Myocyte (in vitro differentiated cells): Measurements from ENCODE around the gene RALGPS2. TPM values are rescaled to one million over a fixed set of nuclear protein-coding genes. Genes with fewer than 3 reads are reported as not detected.
A peak's percentile ranks its signal among the peaks of the same experiment; 100 is the strongest.
"Not testable (repeated sequence)": the region's sequence is repeated elsewhere in the genome, so short reads cannot be mapped to it uniquely, and the experiment has no call there.

Experiments used
- DNase-seq: peaks from one replicate; pipeline ENCODE4 v3.0.0-alpha.2; 2012; ENCODE audit warnings: low read depth
- total RNA-seq: library from RNA; depleted of rRNA; stranded (reverse); fragments of >200 nt; gene quantifications from 2 replicates; pipeline ENCODE4 v1.2.3, GENCODE V29; 2014

RALGPS2 gene
- total RNA-seq, 1 donor from 2014 or later = 44.0 TPM

DNA sequence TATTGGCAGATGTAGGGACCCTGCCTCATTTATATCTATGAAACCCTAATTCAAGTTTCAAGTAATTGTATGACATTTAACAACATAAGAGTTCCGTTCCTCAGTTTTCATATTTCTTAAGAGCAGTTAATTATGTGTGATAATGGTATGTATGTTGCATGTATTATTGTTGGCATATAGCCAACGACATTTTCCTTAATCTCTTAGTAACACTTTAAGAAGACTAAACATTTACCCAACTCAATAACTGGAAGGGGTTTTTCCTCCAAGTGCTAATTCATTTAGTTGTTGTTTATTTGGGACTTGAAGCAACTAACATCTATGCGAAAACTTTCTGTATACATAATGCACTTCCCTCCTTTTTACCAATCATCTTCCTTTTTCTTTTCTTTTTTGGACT is 1.5 kb upstream of the RALGPS2 start:
- DNase-seq = no peak

DNA sequence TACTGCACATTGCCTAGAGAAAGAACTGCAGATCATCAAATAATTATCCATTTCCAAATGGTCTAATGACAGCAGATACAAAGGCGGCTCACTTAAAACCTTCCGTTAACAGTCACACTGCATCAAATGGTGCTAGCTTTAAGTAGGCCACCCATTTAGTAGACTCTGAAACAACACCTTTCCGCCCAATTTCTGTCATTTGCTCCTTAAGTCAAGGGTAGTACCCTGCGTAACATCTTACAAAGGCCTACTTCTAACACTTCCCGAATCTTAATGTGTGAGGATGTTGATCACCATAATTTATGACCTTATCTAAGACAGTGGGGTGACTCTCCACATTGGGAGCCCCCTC is 692 bp upstream of the RALGPS2 start:
- DNase-seq = no peak

DNA sequence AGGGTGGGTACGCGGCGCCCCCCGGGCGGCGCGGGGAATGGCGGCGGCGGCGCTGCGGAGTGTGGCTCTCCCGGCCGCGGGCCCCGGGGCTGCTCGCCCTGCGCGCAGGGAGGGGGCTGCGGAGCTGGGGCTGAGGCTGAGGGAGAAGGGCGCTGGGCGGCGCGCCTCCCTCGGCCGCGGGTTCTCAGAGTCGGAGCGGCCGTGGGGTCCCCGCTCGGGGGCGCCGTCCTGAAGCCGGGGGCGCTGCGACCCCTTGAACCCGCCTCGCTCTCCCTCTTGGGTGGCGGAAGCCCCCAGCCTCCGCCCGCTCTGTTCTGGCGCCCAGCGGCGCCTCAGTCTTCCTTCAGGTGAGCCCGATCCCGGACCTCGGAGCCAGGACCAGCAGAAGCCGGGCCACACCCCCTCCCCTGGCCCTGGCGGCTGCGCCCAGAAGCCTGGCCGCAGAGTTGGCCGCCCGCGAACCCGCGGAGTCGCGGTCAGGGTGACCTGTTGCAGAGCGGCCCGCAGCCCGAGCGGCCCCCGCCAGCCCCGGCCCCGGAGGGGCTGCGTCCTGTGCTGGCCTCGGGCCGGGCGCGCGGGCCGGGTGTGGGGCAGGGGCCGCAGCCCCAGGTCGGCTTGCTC is 532 bp downstream of the RALGPS2 start:
- DNase-seq = peak; percentile 67

DNA sequence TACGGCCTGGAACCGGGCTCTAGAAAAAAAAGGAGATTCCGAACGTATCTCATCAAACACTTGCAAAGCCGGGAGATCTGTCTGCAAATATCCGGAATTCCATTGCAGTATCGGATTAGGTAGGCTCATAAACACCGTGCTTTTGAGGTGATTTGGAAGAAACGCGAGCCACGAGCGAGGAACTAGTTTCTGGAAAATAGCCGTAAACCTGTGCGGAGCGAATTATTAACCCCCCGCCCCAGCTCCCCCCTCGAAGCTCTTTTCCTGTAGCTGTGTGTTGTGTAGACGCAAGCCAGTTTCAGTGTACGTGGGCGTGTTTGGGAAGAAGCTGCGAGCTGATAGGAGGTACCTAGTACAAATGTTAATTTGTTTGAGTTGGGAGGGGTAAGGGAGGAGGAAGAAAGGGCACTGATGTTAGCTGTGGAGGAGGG is 1.1 kb downstream of the RALGPS2 start:
- peak; percentile 85 for DNase-seq

DNA sequence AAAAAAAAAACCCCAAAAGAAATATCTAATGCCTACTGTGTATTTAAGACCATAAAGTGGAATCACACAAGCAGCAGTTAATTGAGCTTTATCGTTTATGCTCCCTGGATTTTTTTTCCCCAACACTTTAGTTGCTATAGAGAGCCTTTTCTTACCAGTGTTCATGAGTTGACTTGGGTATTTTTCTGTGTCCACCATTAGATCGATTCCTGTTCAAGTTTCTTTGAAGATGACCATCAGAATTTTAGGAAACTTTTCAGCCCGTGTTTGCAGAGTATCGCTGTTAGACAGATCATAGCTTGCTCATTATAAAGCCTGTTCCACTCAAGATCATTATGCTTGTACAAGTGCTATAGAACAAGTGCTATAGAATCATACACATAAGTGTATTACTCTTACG is 1.5 kb downstream of the RALGPS2 start:
- no peak for DNase-seq

DNA sequence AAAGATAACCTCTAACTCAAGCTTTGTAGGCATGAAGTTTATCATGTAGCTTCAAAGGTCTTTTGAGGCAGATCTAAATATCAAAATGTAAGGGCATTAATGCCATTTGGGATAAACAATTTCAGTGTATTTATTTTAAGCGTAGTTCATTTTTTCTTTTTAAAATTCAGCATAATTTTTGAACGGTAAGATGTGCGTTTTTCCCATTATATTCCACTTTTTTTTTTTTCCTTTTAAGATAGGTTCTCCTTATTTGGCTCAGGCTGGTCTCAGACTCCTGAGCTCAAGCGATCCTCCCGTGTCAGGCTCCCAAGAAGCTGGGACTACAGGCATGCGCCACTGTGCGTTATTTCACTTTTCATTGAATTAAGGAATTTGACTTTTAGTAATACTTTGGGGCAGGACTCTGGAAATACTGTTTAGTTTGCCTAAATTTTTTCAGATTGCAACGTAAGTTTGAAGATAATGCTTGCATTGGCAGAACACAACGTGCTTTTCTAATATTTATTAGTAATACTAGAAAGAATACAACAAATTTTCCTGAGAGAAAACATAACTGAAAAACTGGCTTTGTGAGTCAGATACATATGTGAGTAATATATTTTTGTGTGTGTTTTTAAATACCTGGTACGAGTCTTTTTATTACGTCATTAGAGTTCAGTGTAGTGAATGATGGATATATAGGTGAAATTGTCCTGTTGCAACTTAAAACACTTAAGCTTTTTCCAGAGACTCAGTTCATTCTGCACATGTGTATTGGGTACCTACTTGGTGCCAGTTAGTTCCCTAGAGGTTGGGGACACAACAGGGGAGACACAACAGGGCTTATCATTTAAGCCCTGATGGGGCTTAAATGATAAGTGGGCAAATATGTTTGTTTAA is 2.2 kb downstream of the RALGPS2 start:
- DNase-seq = peak; percentile 29

DNA sequence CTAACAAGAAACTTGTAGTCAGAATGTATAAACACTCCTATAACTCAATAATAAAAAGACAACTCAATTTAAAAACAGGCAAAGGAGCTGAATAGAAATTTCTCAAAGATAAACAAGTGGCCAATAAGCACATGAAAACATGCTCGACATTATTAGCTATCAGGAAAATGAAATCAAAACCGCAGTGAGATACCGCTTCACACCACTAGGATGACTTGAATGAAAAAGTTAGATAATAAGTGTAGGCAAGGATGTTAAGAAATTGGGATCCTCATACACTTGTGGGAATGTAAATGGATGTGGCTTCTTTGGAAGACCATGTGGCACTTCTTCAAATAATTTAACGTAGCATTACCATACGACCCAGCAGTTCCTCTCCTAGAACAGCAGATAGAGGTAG is 8.9 kb downstream of the RALGPS2 start:
- DNase-seq = no peak

DNA sequence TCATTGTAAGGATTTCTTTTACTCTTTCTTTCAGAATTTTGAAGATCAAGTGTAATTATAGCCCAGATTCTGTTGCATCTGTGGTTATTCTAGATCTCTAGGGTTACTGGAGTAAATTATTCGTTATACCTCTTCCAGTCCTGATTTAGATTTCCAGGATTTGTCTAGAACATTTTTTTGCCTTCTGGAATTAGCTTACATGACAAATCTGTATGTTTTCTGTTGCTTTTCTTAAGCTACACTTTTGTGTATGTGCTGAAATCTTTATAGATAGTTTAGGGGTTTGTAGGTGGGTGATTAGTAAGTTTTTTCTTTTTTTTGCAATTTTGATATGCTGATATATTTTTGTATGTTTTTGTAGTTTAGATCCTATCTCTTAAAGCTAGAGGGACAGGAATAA is 13.7 kb downstream of the RALGPS2 start:
- DNase-seq = no peak

DNA sequence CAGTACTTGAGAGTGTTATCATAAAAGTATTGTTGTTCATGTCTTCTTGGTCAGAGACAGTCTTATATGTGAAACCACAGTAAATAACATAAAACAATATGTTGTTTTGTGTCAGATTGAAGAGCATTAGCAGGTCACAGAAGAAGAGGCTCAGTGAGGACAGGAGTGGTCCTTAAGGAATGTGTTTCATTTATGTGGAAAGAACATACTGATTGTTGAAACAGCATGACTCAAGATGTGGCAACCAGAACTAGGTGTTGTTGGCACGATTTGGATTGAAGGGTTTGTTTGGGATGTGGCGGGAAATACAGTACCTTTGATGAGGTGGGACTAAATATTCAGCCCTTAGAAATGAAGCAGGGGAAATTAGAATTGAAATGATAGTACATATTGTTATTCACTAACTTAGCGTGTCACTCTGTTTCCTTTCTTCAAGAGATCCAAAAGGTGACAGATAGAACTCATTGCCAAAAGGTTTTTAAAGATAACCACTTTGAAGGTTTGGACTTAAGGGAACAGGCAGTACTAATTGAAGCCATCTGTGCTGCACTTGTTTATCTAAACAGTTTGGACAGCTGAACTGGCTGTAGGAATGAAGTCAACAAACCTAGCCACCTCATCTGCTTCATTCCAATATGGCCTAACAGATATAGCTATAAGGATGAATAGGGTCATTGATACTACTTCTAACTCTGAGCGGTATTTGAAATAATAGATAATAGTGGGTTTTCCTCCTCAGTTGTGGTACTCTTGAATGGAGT is 14.4 kb downstream of the RALGPS2 start:
- DNase-seq = peak; percentile 36

DNA sequence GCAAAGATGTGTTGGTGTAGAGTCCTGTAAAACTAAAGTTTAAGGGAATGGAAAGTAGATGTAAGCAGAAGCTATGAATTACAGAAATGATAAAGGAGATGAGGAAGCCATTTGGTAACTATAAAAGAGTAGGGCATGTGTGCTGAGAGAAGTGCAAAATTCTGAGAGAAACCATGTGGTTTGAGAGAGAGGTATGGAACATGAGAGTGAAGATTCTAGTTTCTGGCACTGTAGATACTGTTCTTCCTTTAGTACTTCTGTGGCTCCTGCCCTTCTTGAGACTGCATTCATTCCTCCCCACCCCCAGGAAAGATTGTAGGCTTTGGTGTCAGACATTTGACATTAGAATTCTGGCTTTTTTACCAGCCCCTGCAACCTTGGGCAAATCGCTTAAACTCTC is 15.4 kb downstream of the RALGPS2 start:
- no peak for DNase-seq

DNA sequence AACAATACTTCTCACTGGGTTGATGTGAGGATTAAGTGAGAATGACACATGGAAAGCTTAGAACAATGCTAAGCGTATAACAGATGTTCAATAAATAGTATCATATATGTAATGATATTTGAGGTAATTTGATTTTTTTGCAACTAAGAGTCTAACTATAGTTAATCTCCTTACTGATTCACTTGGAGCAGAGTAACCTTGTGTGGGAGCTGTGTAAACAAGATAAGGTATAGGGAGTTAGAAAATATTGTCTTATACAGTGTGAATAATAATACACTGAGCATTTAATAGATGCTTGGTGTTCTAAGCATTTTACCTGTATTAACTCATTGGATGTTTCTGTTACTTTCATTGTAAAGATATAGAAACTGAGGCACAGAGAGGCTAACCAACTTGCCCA is 15.9 kb downstream of the RALGPS2 start:
- no peak for DNase-seq

DNA sequence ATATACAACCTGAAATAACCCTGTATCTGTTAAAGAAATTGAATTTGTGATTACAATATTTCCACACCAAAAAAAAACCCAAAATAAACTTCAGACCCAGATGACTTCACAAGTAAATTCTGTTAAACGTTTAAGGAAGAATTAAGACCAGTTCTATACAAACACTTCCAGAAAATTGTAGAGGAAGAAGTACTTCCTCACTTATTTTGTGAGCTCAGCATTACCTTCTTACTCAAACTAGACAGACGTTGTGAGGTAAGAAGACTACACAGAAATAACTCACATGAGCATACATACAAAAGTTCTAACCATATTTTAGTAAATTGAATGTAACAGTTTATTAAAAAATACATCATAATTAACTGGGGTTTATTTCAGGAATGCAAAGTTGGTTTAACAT is 18.8 kb downstream of the RALGPS2 start:
- DNase-seq = no peak

DNA sequence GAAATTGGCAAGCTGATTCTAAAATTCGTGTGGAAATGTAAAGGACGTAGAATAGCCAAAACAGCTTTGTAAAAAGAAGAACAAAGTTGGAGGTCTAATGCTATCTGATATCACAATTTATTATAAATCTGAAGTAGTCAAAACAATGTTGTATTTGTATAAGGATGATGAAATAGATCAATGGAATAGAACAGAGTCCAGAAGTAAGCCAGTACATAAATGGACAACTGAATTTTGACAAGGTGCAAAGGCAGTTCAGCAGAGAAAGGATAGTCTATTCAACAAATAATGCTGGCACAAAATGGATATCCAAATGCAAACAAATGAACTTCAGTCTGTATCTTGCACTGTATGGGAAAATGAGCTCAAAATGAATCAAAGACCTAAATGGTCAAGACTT is 20.2 kb downstream of the RALGPS2 start:
- no peak for DNase-seq

DNA sequence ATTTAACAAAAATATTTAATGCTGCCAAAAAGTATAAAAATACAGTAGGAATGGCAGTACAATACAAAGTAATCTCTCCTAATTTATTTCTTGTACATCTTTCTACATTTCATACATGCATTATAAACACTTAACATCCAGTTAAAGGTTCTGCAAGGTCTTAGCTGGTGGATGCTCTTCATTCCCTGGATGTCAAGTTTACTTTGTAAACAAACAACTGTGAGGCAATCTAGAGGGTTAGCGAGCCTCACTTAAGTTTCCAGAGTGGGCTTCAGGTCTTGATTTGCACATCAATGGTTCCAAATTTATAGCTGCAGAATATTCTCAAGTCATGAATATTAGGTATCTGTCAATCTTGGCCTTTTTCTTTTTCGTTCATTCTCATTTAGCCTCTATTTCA is 21.3 kb downstream of the RALGPS2 start:
- no peak for DNase-seq

DNA sequence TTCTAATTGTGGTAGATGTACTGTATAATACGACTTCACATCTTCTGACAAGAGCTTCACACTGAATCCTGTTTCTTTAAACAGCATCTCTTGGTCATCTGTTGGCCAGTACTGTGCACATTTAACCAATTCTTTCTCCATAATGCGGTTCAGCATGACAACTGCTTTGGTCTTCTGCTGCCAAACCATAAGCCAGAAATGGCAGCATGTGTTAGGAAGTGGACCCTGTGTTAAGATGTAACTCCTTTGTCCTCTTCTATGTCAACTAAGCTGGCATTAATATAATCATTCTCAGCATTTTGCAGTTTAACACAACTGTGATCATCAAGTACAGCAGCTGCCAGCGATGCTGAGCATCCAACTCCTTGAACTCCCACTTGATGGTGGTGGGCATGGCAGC is 22.3 kb downstream of the RALGPS2 start:
- DNase-seq = peak; percentile 57

DNA sequence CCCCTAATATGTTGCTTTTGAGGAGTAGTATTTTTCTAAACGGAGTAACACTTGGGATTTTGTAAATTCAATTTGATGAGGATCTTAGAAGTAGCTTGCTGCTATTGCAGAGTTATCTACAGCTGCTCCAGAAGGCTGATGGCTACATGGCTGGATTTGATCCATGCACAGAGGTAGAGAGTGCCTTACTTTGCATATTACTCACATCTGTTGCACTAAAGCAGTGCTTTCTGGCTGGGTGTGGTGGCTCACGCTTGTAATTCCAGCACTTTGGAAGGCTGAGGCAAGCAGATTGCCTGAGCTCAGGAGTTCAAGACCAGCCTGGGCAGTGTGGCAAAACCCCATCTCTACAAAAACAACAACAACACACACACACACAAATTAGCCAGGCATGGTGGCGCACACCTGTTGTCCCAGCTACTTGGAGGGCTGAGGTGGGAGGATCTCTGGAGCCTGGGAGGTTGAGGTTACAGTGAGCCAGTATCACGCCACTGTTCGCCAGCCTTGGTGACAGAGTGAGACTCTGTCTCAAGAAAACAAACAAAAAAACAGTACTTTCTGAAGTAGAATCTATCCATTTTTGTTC is 24.6 kb downstream of the RALGPS2 start:
- peak; percentile 22 for DNase-seq

DNA sequence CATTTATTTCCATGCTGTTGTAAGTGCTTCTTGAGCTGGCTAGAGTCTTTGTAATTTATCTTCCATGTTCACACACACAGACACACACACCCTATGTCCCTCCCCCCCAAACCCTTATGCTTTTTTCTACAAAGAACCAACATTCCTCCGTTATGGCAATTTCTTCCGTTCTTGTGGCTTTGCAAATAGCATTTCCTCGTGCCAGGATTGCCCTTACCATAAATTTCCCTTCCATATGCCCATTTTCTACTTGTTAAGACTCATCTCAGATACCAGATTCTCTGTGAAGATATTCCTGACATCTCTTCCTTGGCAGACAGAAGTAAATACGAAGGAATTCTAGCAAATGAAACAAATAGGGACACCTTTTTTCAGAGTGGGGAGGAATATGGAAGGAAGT is 26.0 kb downstream of the RALGPS2 start:
- DNase-seq = no peak

DNA sequence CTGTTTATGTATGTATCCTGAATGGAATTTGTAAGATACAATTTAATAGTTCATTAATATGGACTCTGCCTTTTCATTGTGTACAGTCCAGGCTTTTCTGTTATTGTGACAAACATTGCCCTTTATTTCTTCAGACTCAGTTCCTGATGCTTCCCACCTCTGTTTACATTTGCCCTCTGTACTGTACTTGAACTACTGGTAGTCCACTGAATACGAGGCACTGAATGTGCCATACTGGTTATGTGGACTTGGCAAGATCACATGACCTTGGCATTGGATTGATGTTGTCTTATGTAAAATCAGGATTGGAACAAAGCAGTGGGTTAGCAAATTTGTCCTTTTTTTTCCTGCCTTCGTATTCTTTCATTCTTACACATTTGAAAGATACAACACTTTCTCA is 27.8 kb downstream of the RALGPS2 start:
- DNase-seq = no peak

DNA sequence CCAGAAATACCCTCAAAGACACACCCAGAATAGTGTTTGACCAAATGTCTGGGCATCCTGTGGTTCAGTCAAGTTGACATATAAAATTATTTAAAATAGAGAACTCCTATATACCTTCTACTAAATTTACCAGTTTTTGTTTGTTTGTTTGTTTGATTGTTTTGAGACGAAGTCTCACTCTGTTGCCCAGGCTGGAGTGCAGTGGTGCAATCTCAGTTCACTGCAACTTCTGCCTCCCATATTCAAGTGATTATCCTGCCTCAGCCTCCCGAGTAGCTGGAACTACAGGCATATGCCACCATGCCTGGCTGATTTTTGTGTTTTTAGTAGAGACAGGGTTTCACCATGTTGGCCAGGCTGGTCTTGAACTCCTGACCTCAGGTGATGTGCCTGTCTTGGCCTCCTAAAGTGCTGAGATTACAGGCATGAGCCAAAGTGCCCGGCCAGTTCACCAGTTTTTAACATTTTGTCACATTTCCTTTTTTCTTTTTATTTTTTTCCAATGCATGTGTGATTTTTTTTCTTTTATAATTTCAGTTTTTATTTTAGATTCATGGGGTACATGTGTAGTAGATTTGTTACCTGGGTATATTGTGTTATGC is 29.7 kb downstream of the RALGPS2 start:
- not testable (repeated sequence) for DNase-seq

DNA sequence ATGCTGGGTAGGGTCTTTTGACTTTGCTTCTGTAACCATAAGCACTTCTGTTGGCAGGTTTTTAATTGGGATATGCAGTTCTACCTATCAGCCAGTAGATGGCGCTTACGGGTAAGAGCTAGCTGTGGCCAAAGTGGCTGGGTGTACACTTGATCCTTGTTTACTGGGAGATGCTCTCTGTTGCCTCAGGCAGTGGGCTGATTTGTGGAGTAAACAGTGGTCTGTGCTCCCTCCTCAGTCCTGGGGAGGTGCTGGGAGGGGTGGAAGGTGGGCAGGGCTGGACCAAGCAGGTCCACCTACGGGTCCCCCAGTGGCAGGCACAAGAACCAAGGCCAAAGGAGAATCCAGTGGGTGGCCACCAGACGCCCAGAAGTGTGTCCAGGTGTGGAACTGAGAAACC is 43.4 kb downstream of the RALGPS2 start:
- DNase-seq = peak; percentile 9

DNA sequence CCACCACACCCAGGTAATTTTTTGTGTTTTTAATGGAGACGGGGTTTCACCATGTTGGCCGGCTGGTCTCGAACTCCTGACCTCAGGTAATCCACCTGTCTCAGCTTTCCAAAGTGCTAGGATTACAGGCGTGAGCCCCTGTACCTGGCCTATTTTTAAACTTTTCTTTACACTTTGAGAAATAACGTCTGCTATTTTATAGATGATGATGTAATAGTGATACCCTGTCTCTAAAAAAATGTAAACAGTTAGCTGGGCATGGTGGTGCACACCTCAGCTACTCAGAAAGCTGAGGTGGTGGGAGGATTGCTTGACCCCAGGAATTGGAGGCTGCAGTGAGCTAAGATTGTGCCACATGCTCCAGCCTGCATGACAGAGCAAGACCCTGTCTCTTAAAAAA is 47.9 kb downstream of the RALGPS2 start:
- no peak for DNase-seq
